TTC549 (cell line): Measurements from ENCODE around the gene ESCO1.

Experiments used
- FAIRE-seq: peaks from 2 replicates; lab custom pipeline; 2012; peaks lifted over from hg19 to GRCh38; lab: Jason Lieb, UNC

The ESCO1 gene

GRCh38 chr18:21486905-21487437 lies 113.5 kb downstream of the ESCO1 start:
- FAIRE-seq, result no peak

DNA sequence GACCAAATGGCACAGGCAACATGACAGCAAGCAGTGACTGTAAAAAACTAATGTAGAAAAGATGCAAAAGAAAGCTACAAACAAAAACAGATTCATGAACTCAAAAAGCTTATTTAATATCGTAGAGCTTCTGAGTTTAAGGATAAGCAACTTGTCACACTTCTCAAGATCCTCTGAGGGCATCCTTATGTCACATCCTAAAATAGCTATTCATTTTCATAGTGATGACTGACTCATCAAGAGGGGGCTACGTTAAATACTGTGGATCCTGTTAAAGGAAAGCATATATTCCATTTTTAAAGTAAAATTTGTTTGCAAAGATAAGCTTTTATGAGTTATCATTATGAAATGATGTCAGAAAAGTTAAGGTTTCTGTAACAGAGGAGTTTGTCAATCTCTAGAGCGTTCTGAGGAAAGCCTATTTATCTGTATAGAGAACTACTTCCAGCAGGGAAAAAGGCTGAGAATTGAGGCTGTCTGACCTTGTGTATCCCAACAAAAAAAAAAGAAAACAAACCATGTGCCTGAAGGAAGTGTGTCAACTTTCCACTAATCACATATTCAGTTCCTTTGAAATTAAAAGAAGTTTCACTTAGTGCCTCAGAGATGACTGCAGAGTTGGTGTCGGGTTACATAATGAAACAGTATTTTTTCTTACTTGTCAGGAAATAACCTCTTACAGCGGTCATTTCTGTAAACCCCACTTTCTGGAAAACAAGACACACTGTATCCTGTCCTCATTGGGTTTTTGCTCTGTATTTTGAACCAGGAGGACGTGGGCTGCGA lies 115.5 kb downstream of the ESCO1 start:
- no peak for FAIRE-seq

- FAIRE-seq, result no peak
These were observed 117.5 kb downstream of the ESCO1 start for GRCh38 chr18:21483051-21483450.

DNA sequence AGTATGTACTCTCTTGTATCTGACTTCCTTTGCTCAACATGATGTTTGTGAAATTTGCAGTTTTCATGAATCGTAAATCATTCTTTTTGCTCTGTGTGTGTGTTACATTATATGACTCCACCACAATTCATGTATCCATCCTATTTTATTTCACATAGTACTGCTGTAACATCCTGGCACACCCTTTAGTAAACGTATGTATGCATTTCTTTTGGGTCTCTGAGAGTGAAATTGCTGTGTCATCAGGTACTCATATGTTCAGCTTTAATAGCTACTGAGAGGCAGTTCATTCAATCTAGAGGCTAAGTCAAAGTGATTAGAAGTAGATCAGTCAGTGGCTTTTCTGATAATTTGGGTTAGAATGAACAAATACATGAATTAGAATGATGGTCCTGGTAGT lies 118.8 kb downstream of the ESCO1 start:
- no peak for FAIRE-seq

DNA sequence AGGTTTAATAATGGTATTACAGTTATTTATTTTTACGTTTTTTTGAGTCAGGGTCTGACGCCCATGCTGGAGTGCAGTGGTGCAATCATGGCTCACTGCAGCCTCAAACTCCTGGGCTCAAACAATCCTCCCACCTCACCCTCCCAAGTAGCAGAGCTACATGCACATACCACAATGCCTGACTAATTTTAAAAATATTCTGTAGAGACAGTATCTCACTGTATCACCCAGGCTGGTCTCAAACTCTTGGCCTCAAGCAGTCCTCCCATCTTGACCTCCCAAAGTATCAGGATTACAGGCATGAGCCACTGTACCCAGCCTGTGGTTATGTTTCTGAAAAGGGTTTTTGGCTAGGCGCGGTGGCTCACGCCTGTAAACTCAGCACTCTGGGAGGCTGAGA lies 120.8 kb downstream of the ESCO1 start:
- FAIRE-seq, result no peak
